ENCODE results near the gene ZC3H18. TPM values are rescaled to one million over a fixed set of nuclear protein-coding genes. Genes with fewer than 3 reads are reported as not detected.

ZC3H18 gene
- total and polyA plus RNA-seq, 2 experiments from 2014 or later: 30.0 to 40.7 TPM

DNA sequence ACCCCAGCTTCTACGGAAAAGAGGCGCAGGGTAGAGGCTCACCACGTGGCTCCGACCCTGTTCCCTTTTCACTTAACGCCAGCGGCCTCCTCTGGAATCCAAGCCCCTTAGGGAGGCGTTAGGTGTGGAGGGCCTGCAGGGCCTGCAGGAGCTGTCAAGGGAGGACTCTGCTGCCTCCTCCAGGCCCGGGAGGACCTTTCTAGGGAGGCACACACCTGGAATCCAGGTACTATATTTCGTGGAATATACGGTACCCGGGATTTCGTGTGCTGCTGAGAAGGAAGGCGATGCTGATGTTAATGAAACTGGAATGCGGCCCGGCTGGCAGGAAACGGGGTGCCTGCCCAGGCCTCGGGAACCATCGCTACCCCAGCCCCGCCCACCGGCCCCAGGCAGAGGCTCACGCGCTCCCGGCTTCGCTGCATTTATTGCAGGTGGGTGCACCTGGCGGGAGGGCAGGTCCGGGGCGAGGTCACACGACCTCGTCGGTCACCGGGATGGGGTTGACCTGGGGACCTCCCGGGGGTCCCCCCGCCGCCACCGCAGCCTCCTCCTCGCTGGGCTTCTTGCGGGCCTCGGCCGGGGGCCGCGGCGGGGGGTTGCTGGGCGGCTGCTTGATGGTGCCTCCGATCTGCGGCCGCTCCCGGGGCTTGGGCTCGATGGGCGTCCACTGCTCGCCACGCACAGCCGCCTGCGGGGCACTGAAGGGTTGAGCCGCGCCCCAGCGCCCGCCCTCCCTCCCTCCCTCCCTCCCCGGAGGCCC lies 72.9 kb downstream of the ZC3H18 start:
- Mint-ChIP-seq H3K9me3 (peaks cover 6% of the 10 kb centered on the region; the same call in 2 of the 3 replicates), H3K27ac (no peak overlapping the region), H3K36me3 (ENCODE audit: low read depth) (peaks cover 18% of the 10 kb centered on the region; the same call in 2 of the 3 replicates), H3K4me3 (no peak overlapping the region), H3K4me1 (peaks cover 21% of the 10 kb centered on the region), H3K27me3 (ENCODE audit: insufficient read depth, low read depth, poor library complexity) (peaks cover 31% of the 10 kb centered on the region)
- TF ChIP-seq CTCF (conservative IDR thresholded peaks at IDR 0.05; ENCODE audit: low read depth in 2 of 2): peak; percentile 8 to 19; a peak in 1 of 4 replicates
- TF ChIP-seq, protein P1, sequence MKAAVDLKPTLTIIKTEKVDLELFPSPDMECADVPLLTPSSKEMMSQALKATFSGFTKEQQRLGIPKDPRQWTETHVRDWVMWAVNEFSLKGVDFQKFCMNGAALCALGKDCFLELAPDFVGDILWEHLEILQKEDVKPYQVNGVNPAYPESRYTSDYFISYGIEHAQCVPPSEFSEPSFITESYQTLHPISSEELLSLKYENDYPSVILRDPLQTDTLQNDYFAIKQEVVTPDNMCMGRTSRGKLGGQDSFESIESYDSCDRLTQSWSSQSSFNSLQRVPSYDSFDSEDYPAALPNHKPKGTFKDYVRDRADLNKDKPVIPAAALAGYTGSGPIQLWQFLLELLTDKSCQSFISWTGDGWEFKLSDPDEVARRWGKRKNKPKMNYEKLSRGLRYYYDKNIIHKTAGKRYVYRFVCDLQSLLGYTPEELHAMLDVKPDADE (IDR thresholded peaks at IDR 0.05): no peak
- Histone ChIP-seq H3K36me3 (ENCODE audit: insufficient read depth) (no peaks in the 10 kb centered on the region), H3K27me3 (ENCODE audit: insufficient read depth) (no peaks in the 10 kb centered on the region), H3K4me3 (no peak overlapping the region), H3F3A (replicated peaks; ENCODE audit: low read depth) (0 out of 2 replicates have a peak, but pooled peaks cover 8% of the 10 kb centered on the region), H3K79me2 (replicated peaks; ENCODE audit: insufficient read depth) (no peaks in the 10 kb centered on the region), H4K20me1 (replicated peaks; ENCODE audit: insufficient read depth) (no peaks in the 10 kb centered on the region; the same call in 1 of the 2 replicates), H3K9me2 (ENCODE audit: insufficient read depth) (no peaks in the 10 kb centered on the region), H3K4me1 (ENCODE audit: insufficient read depth) (peaks cover 10% of the 10 kb centered on the region), H3K4me2 (no peak overlapping the region), H2AFZ (no peak overlapping the region), H3K27ac (ENCODE audit: low read depth) (no peak overlapping the region)
- DNase-seq (ENCODE audit: low spot score): peak; percentile 56
- ATAC-seq: no peak

GRCh38 chr16:88643644-88643932 lies 73.4 kb downstream of the ZC3H18 start:
- Mint-ChIP-seq H3K27ac (no peak overlapping the region), H3K4me3 (no peak overlapping the region), H3K9me3 (peaks cover 6% of the 10 kb centered on the region; the same call in 2 of the 3 replicates), H3K27me3 (ENCODE audit: insufficient read depth, low read depth, poor library complexity) (peaks cover 29% of the 10 kb centered on the region), H3K36me3 (ENCODE audit: low read depth) (peaks cover 18% of the 10 kb centered on the region; the same call in 2 of the 3 replicates), H3K4me1 (peaks cover 17% of the 10 kb centered on the region)
- H3K79me2 ChIP-seq (replicated peaks; ENCODE audit: insufficient read depth): no peaks in the 10 kb centered on the region
- no peaks in the 10 kb centered on the region for H3K36me3 ChIP-seq (ENCODE audit: insufficient read depth)
- no peak overlapping the region for H3K27ac ChIP-seq (ENCODE audit: low read depth)
- H2AFZ ChIP-seq: no peak overlapping the region
- H3K9me2 ChIP-seq (ENCODE audit: insufficient read depth): no peaks in the 10 kb centered on the region
- no peak for DNase-seq (ENCODE audit: low spot score)
- peaks cover 5% of the 10 kb centered on the region; the same call in 1 of the 2 replicates for H3K4me1 ChIP-seq (ENCODE audit: insufficient read depth)
- no peak overlapping the region for H3K4me2 ChIP-seq
- no peak for ATAC-seq
- no peaks in the 10 kb centered on the region; the same call in 1 of the 2 replicates for H4K20me1 ChIP-seq (replicated peaks; ENCODE audit: insufficient read depth)
- H3K4me3 ChIP-seq: no peak overlapping the region
- no peaks in the 10 kb centered on the region for H3K27me3 ChIP-seq (ENCODE audit: insufficient read depth)
- H3F3A ChIP-seq (replicated peaks; ENCODE audit: low read depth): 0 out of 2 replicates have a peak, but pooled peaks cover 7% of the 10 kb centered on the region
- TF ChIP-seq ZNF462 (CRISPR knock-in tag; IDR thresholded peaks at IDR 0.05) (no peak), STAT1 (IDR thresholded peaks at IDR 0.05; ENCODE audit: unreplicated experiment) (no peak), EZH2phosphoT487 (IDR thresholded peaks at IDR 0.05; ENCODE audit: unreplicated experiment) (no peak), ZNF114 (CRISPR knock-in tag; IDR thresholded peaks at IDR 0.05) (no peak), CREB1 (CRISPR knock-in tag; IDR thresholded peaks at IDR 0.05; ENCODE audit: low read depth) (no peak), NANOG (IDR thresholded peaks at IDR 0.05; ENCODE audit: borderline replicate concordance) (no peak), POLR2AphosphoS5 (IDR thresholded peaks at IDR 0.05; ENCODE audit: low read depth) (no peak)
- TF ChIP-seq, protein P1 (IDR thresholded peaks at IDR 0.05): no peak
